ENCODE results near the gene ABCC4. TPM values are rescaled to one million over a fixed set of nuclear protein-coding genes. Genes with fewer than 3 reads are reported as not detected.
"Not testable (repeated sequence)": the region's sequence is repeated elsewhere in the genome, so short reads cannot be mapped to it uniquely, and the experiment has no call there.

ABCC4 gene
- total RNA-seq, 1 donor from 2014 or later: 9.0 TPM

DNA sequence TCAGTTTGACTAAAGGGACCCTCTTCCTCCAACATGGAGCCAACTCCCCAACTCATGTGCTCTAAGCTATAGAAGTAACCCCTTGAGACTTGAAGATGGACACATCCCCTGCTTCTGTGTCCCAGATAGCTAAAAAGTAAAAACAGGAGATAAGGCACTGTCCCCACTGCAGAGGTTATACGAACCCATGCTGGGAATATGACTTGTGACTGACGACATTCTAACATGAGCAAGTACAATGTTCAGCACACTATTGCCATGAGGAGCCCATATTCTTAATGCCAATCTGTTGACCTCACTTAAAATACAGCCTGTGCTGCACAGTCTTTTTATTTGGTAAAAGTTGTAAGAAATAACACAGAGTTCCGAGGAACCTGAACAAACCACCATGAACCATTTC is 71.4 kb downstream of the ABCC4 start:
- DNase-seq: no peak

DNA sequence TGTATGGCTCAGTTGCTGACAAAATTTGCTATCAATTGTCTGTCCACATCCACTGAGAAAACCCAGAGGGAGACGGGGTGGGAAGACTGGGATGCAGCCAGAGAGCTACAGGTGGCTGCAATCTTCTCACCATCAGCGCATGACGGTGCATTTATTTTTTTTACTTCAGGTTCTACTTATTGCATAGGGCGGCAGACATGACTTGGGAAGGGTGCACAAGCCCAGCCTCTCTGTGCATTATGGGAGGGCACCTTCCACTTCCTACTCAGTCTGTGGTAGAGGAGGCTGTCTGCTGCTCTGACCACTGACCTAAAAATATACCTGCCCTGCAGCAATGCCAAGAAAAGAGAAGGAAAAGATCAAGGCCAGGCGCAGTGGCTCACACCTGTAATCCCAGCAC is 73.1 kb downstream of the ABCC4 start:
- no peak for DNase-seq

- no peak for DNase-seq
Observed at GRCh38 chr13:95226932-95227695, 74.1 kb downstream of the ABCC4 start.

GRCh38 chr13:95226476-95226875 is 74.8 kb downstream of the ABCC4 start:
- no peak for DNase-seq

- DNase-seq: no peak
Observed at GRCh38 chr13:95226050-95226449, 75.2 kb downstream of the ABCC4 start.

DNA sequence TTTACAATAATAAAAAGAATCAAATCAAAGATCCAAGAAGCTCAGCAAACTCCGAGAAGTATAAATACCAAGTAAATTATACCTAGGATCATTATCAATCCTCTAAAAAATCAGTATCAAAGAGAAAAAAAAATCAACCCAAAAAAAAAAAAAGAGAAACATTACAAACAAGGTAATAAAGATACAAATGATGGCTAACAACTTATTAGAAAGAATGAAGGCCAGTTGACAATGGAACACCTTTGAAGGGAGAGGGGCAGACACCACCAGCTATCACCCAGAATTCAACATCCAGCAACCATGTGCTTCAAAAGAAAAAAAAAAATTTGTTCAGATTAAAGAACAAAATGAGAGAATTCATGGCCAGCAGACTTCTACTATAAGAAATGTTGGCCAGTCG is 77.2 kb downstream of the ABCC4 start:
- no peak for DNase-seq

DNA sequence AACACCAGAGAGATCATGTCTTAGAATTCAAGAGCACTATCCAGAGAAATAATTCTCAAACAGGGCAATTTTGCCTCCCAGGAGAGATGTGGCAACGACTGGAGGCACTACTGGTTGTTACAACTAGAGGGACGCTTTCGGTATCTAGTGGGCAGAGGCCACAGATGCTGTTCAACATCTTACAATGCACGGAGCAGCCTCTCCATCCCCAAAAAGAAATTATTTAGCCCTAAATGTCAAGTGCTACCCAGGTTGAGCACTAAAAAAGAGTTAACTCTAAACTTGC is 78.6 kb downstream of the ABCC4 start:
- DNase-seq: no peak

GRCh38 chr13:95221971-95222732 is 79.1 kb downstream of the ABCC4 start:
- no peak for DNase-seq

DNA sequence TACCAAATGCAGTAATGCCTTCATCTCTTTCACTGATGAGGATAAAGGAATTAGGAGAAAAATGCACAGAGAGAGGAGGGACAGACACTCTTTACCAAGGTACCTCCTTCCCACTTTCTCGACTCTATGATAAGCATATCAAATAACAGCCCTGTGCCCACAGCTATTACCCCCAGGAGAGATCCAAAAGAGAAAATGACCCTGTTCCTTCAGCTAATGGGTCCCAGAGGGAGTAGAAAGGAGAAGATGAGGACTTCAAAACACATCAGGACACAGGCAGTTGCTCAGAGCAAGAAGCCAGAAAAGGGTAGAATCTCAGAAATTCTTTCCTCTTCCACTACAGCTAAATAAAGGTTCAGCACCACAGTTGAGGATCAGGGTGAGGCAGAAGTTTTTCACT is 80.6 kb downstream of the ABCC4 start:
- no peak for DNase-seq

DNA sequence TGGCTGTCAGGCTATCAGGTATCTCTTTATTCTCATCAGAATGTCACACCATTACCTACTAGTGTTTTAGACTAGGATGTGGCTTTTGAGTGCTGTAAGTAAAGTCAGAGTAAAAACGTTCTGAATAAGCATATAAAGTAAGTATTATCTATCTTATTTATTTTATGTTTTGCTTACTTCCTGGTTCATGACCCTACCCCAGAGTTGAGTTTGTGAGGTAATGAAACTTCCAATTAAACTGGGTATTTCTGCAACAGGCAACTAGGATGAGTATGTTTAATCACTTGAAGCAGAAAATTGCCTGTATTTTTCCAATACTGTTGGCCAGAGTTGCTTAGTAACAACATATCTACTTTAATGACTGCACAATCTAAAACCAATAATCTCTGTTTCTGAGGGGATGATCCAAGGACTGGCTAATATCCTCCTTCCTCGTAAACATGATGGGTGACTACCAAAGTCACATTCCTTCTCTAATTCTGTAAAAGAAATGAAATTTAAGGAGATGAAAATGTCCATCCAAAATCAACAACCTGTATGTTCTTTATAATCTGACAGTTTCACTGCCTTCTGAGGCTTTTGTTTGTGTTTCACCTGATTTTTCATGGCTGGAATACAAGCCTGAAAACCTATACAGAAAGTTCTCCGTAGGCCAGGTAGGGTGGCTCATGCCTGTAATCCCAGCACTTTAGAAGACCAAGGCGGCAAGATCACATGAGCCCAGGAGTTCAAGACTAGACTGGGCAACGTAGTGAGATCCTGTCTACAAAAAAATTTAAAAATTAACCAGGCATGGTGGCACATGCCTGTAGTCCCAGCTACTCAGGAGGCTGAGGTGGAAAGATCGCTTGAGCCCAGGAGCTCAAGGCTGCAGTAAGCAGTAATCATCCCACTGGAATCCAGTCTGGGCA is 83.1 kb downstream of the ABCC4 start:
- DNase-seq: no peak

DNA sequence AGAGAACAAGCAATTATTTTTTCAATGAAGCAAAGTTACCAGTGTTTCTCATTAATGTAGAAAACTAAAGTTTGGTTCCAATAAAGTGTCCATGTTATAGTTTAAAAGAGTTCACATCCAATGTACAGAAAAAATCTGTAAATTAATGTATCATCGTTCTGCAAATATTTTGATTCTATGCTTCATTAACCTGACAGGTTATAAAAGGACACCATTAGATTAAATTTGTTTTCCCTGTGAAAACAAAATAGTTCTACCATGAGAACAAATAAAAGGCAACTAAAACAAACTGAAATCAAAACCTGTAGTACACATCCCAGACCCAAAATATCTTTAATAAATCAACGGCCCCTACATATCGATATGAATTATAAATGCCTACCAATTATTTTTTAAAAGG is 85.1 kb downstream of the ABCC4 start:
- DNase-seq: no peak

DNA sequence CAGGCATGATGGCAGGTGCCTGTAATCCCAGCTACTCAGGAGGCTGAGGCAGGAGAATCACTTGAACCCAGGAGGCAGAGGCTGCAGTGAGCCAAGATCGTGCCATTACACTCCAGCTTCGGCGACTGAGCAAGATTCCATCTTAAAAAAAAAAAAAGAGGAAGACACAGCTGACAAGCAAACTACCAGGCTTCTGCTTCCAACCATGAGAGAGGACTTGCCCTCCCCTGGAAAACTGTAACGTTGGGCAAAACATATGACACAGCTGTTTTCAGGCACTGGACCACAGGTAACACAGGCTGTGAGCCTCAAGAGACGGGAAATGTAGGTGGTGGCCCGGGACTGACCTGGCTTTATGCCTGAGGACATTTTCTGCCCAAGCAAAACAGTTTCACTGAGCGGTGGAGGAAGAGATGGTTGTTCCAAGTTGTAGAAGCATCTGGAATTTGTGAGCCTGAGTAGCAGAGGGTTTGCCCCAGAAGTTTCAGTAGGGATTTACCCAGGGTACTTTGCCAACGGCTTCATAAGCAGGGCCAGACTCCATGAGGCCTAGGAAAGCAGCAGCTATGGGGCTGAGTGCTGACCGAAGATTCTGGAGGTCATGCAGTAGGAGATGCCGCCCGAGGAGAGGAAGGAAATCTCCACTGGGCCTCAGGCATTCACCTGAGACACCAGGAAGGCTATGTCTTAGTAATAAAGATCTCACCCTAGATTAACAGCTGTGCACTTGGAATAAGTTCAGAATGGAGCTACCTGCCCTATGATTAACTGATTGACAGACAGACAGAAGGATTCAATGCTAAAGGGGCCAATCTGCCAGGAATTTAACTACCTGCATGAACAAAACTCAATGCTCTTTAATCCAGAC is 88.0 kb downstream of the ABCC4 start:
- no peak for DNase-seq

DNA sequence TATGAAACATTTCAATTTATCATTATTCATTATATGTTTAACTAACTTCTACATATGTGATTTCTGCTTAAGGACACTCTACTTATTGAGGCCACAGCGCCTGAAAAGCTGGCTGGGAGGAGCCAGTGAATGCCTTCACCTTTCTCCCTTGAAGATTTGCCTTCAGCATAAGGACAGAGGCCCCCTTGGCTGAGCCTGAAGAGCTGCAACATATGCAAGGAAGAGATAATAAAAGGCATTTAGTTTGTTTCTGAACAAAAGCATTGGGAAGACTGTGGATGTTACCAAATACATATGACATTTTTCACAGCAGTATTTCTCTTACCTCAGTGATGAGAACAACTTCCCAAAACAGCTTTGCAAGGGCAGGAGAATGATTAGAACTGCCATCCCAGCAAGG is 92.1 kb downstream of the ABCC4 start:
- no peak for DNase-seq

DNA sequence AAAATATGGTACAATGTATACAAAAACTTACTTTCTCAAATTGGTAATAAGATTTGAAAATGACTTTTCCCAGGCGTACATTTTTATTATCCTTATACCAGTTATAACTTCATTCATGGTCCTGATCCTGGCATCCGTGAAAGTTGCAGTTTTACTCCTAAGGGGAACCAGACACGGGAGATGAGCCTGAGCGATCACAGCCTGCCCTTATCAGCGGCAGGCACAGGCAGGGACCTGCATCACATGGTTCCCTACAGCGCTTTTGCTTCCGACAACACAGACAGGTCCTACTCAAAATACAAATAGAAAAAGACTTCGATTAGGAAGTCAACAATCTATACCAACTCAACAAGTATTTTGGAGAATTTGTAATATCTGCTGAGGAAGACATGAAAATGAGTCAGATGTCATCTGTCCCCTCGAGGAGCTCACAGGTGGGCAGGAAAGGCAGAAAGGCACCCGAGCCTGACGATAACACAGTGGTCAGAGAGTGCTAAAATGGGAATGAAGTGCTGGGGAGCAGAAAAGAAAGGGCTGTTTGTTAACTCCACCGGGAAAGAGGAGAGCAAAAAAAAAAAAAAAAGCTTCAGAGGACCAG is 93.4 kb downstream of the ABCC4 start:
- no peak for DNase-seq

DNA sequence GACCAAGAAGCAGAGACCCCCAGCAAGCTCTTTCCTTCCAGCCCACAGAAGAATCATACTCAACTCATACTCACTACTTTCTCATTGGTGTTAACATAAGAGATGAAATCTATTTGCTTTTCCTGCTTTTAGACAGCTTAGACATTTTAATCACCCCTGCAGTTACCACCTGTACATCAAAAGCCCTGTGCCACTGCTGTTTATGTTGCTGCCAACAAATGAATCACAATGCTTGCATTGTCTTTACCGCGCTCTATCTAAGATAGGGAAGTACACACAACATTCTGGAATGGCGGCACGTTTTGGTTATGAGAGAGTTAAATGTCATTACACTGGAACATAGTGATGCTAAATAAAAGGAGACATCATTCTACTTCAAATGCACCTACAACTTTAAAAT is 95.1 kb downstream of the ABCC4 start:
- DNase-seq: no peak

DNA sequence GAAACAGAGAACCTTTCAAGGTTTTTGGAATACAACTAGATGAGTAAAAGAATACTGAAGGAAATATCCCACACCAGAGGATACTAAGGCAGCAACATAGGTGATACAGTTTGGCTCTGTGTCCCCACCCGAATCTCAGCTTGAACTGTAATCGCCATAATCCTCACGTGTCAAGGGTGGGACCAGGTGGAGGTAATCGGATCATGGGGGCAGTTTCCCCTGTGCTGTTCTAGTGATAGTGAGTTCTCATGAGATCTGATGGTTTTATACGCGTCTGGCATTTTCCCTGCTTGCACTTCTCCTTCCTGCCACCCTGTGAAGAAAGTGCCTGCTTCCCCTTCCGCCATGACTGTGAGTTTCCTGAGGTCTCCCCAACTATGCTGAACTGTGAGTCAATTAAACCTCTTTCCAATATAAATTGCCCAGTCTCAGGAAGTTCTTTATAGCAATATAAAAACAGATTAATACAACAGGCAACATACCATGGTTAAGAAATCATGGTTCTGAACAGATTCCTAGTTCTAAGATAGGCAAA is 97.0 kb downstream of the ABCC4 start:
- no peak for DNase-seq

- DNase-seq: no peak
Observed at GRCh38 chr13:95201814-95202651, 99.2 kb downstream of the ABCC4 start.

GRCh38 chr13:95200386-95200957 is 100.8 kb downstream of the ABCC4 start:
- not testable (repeated sequence) for DNase-seq

DNA sequence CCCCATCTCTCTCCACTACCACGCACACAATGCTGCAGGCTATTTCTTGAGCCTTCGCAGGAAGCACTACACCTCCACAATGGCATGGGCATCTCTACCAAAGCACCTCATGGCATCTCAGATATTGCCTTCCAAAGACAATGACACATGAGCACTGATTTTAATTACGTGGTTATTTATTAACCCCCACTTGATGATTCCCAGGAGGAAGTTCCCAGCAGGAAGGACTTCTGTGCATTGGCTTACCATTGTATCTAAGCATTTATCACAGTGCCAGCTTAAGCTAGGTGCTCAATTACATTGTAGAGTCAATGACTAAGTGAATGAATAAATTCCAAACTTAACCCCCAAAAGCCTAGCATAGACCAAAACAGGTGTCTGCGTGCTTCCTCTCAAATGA is 101.4 kb downstream of the ABCC4 start:
- DNase-seq: no peak

DNA sequence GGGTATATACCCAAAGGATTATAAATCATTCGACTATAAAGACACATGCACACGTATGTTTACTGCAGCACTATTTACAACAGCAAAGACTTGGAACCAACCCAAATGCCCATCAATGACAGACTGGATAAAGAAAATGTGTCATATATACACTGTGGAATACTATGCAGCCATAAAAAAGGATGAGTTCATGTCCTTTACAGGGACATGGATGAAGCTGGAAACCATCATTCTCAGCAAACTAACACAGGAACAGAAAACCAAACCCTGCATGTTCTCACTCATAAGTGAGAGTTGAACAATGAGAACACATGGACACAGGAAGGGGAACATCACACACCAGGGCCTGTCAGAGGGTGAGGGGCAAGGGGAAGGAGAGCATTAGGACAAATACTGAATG is 102.6 kb downstream of the ABCC4 start:
- DNase-seq: not testable (repeated sequence)

All from skin of body (tissue), 2 donors.